Endothelial cell of umbilical vein (primary cell): ENCODE results near the gene FDX1. TPM values are rescaled to one million over a fixed set of nuclear protein-coding genes. Genes with fewer than 3 reads are reported as not detected.

ENCODE experiments used
- BruUV-seq: library from RNA; stranded (reverse); fragments of 400-500 nt; replicated peaks from 2 replicates; lab custom pipeline; 2021; lab: Mats Ljungman, UMichigan
- CTCF ChIA-PET: fragments of 300-600, 350-600 bp; sonication (Branson Sonifier 250); formaldehyde crosslinking; loops from one replicate; lab custom pipeline; 2021; ENCODE audit warnings: antibody characterized with exemption, inconsistent platforms; lab: Charles Lee
- POLR2A ChIA-PET: fragments of 300-600, 350-600 bp; sonication (Branson Sonifier 250); formaldehyde crosslinking; loops from one replicate; lab custom pipeline; 2021; ENCODE audit warnings: antibody characterized with exemption, inconsistent platforms; lab: Charles Lee
- DNase-seq: peaks from one replicate; pipeline ENCODE4 v3.0.0-alpha.2; 2011; ENCODE audit warnings: low read depth, low spot score
- FAIRE-seq: peaks from 2 replicates; lab custom pipeline; 2011; peaks lifted over from hg19 to GRCh38; lab: Jason Lieb, UNC
- H2AFZ ChIP-seq: 2 replicates; pipeline ENCODE4 v1.6.0; 2012; ENCODE audit warnings: low read depth, low read length, control low read depth, inconsistent platforms
- H3K27ac ChIP-seq: 2 replicates; pipeline ENCODE4 v1.5.1; 2011; ENCODE audit warnings: low read depth, mild to moderate bottlenecking, control low read depth, low read length, moderate library complexity; ENCODE audit not compliant: insufficient read depth
- H3K27me3 ChIP-seq, 2 experiments: 2 replicates each; pipeline versions ENCODE4 v1.6.0 to v1.6.1; 2011; ENCODE audit warnings: low read length in 2 of 2, mixed read lengths in 1 of 2; ENCODE audit not compliant: control insufficient read depth in 2 of 2, insufficient read depth in 2 of 2
- H3K36me3 ChIP-seq, 2 experiments: 2 replicates in 1 of 2; 3 replicates in 1 of 2; pipeline ENCODE4 v1.5.1; 2011; ENCODE audit warnings: low read length in 2 of 2, mild to moderate bottlenecking in 1 of 2, moderate library complexity in 1 of 2; ENCODE audit not compliant: control insufficient read depth in 2 of 2, insufficient read depth in 2 of 2; ENCODE audit errors: extremely low read depth in 1 of 2
- H3K4me1 ChIP-seq: 3 replicates; pipeline ENCODE4 v1.5.1; 2011; ENCODE audit warnings: mild to moderate bottlenecking, low read length; ENCODE audit not compliant: control insufficient read depth, insufficient read depth; ENCODE audit errors: extremely low read depth
- H3K4me2 ChIP-seq: 2 replicates; pipeline ENCODE4 v1.6.1; 2011; ENCODE audit warnings: low read length, control low read depth, mixed read lengths; ENCODE audit not compliant: insufficient read depth
- H3K4me3 ChIP-seq, 3 experiments: fragments of 200-600 bp in 1 of 3; sonication (generic), shearing (Covaris generic) in 1 of 3; replicated peaks in 1 of 3; 2 replicates each; pipeline ENCODE4 v1.5.1; 2011 to 2016; ENCODE audit warnings: control low read depth in 3 of 3, low read length in 3 of 3, mild to moderate bottlenecking in 2 of 3, inconsistent platforms in 1 of 3, low read depth in 1 of 3, moderate library complexity in 1 of 3; ENCODE audit not compliant: insufficient read depth in 1 of 3
- H3K79me2 ChIP-seq: 2 replicates; pipeline ENCODE4 v1.6.0; 2012; ENCODE audit warnings: low read length, inconsistent platforms; ENCODE audit not compliant: control insufficient read depth, insufficient read depth
- H3K9ac ChIP-seq: replicated peaks from 2 replicates; pipeline ENCODE3; 2011; ENCODE audit warnings: low read length, control low read depth; ENCODE audit not compliant: insufficient read depth; ENCODE audit errors: extremely low read depth
- H3K9me1 ChIP-seq: replicated peaks from 3 replicates; pipeline ENCODE4 v1.6.0; 2011; ENCODE audit warnings: mild to moderate bottlenecking, low read length; ENCODE audit not compliant: control insufficient read depth, insufficient read depth; ENCODE audit errors: extremely low read depth
- H3K9me3 ChIP-seq: replicated peaks from 2 replicates; pipeline ENCODE4 v1.5.1; 2012; ENCODE audit warnings: low read length, inconsistent platforms; ENCODE audit not compliant: control insufficient read depth, insufficient read depth
- H4K20me1 ChIP-seq: replicated peaks from 2 replicates; pipeline ENCODE3; 2011; ENCODE audit warnings: mild to moderate bottlenecking, low read length; ENCODE audit not compliant: control insufficient read depth, insufficient read depth; ENCODE audit errors: extremely low read depth
- EZH2 ChIP-seq: IDR thresholded peaks from 2 replicates; pipeline ENCODE4 v1.6.1; 2012; ENCODE audit warnings: borderline replicate concordance, low read depth, mild to moderate bottlenecking, moderate library complexity, low read length, inconsistent platforms; ENCODE audit not compliant: severe bottlenecking
- FOS ChIP-seq: IDR thresholded peaks from 2 replicates; pipeline ENCODE4 v1.6.1; 2011; ENCODE audit warnings: mild to moderate bottlenecking, low read length, moderate library complexity, borderline replicate concordance; ENCODE audit not compliant: insufficient read depth
- GATA2 ChIP-seq: IDR thresholded peaks from 2 replicates; pipeline ENCODE4 v1.7.0; 2011; ENCODE audit warnings: low read depth, mild to moderate bottlenecking, moderate library complexity, mixed read lengths, low read length; ENCODE audit not compliant: insufficient read length, insufficient read depth
- JUN ChIP-seq: IDR thresholded peaks from 2 replicates; pipeline ENCODE4 v1.6.1; 2011; ENCODE audit warnings: borderline replicate concordance, low read depth; ENCODE audit not compliant: insufficient read length, insufficient read depth
- MYC ChIP-seq: IDR thresholded peaks from one replicate; pipeline ENCODE4 v1.6.1; 2011; ENCODE audit warnings: mild to moderate bottlenecking, low read depth, low read length
- POLR2A ChIP-seq: IDR thresholded peaks from 2 replicates; pipeline ENCODE4 v1.6.1; 2012; ENCODE audit warnings: low read depth, mild to moderate bottlenecking, control low read depth, low read length
- POLR2AphosphoS5 ChIP-seq: IDR thresholded peaks from 2 replicates; pipeline ENCODE4 v1.6.1; 2012; ENCODE audit warnings: low read depth, mild to moderate bottlenecking, control low read depth, low read length, moderate library complexity; ENCODE audit not compliant: insufficient read depth
- dilution Hi-C: fragments of 300-500 bp; cut with MboI; formaldehyde crosslinking; loops from one replicate; pipeline ENCODE4 v1.15.0; 2019; ENCODE audit warnings: low sequenced_read_pairs; ENCODE audit not compliant: extremely low pct_ligation_motif_present
- intact Hi-C: fragments of 100-400 bp; cut with micrococcal nuclease; formaldehyde crosslinking; loops from one replicate; pipeline ENCODE4 v1.10.0; 2022
- polyA plus RNA-seq, 4 experiments: library from polyadenylated mRNA; depleted of rRNA in 3 of 4; stranded (reverse) in 3 of 4; unstranded in 1 of 4; fragments of >200 nt; gene quantifications; 2 replicates each; pipeline versions ENCODE4 v1.2.1 to v1.2.3, GENCODE V29; 2011 to 2012; ENCODE audit warnings: missing spikeins in 1 of 4
- total RNA-seq: library from RNA; stranded (reverse); gene quantifications from 2 replicates; pipeline ENCODE4 v1.2.3, GENCODE V29; 2021
- TF ChIP-seq, protein P1 (sequence below), 2 donors: IDR thresholded peaks; 1 replicate in 1 of 2; 2 replicates in 1 of 2; pipeline ENCODE4 v1.5.1; 2011; ENCODE audit warnings: low read length in 2 of 2, mild to moderate bottlenecking in 2 of 2, moderate library complexity in 2 of 2, control low read depth in 1 of 2, inconsistent platforms in 1 of 2, low read depth in 1 of 2; ENCODE audit not compliant: insufficient read depth in 1 of 2; ENCODE audit errors: extremely low read depth in 1 of 2
- TF ChIP-seq, protein P2 (sequence below): IDR thresholded peaks from 2 replicates; pipeline ENCODE4 v1.6.1; 2011; ENCODE audit not compliant: insufficient read depth, insufficient read length

Gene FDX1
- total and polyA plus RNA-seq, 2 donors (not counting 3 experiments of a cell fraction or from before 2014, with no cell fraction given) = 4.7 to 11.0 TPM

DNA sequence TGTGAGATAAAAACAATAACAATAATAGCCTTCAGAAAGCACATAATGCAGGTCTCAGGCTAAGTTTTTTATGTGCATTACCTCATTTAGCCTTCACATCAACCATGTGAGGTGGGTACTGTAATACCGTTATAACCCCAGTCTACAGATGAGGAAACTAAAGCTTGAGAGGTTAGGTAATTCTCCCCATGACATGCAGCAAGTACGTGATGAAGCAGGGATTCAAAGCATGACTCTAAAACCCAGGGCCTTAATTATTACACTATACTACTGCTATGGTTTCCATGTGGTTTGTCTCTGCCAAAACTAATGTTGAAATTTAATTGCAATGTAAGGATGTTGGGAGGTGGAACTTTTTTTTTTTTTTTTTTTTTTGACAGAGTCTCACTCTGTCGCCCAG, 37.7 kb upstream of the FDX1 start:
- H3K4me2 ChIP-seq = no peak overlapping the region
- H3K4me1 ChIP-seq = no peaks in the 10 kb centered on the region
- H4K20me1 ChIP-seq = no peaks in the 10 kb centered on the region
- POLR2A ChIA-PET = no interaction called here
- dilution Hi-C loops (no loop called here), intact Hi-C loops (no loop called here)
- no peak overlapping the region for H3K9ac ChIP-seq
- no peak overlapping the region for H3K27ac ChIP-seq
- no peak for TF ChIP-seq GATA2
- TF ChIP-seq, protein P1, sequence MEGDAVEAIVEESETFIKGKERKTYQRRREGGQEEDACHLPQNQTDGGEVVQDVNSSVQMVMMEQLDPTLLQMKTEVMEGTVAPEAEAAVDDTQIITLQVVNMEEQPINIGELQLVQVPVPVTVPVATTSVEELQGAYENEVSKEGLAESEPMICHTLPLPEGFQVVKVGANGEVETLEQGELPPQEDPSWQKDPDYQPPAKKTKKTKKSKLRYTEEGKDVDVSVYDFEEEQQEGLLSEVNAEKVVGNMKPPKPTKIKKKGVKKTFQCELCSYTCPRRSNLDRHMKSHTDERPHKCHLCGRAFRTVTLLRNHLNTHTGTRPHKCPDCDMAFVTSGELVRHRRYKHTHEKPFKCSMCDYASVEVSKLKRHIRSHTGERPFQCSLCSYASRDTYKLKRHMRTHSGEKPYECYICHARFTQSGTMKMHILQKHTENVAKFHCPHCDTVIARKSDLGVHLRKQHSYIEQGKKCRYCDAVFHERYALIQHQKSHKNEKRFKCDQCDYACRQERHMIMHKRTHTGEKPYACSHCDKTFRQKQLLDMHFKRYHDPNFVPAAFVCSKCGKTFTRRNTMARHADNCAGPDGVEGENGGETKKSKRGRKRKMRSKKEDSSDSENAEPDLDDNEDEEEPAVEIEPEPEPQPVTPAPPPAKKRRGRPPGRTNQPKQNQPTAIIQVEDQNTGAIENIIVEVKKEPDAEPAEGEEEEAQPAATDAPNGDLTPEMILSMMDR (IDR thresholded peaks at IDR 0.05; ENCODE audit: extremely low read depth in 1 of 2, insufficient read depth in 1 of 2, low read depth in 1 of 2, low read length in 2 of 2) = no peak
- TF ChIP-seq POLR2AphosphoS5 = no peak
- no peak for TF ChIP-seq EZH2
- TF ChIP-seq, protein P2, sequence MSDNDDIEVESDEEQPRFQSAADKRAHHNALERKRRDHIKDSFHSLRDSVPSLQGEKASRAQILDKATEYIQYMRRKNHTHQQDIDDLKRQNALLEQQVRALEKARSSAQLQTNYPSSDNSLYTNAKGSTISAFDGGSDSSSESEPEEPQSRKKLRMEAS = no peak
- TF ChIP-seq POLR2A = no peak
- no peak for TF ChIP-seq JUN
- TF ChIP-seq FOS = no peak
- TF ChIP-seq MYC = no peak
- CTCF ChIA-PET = interaction anchor here (1.2 kb wide), 1 partner anchor 191 kb away, joined by 3 read pairs; no protein-coding TSS in a partner anchor
- FAIRE-seq (no peak), DNase-seq (no peak)
- H3K36me3 ChIP-seq = no peaks in the 10 kb centered on the region
- no peak overlapping the region for H3K4me3 ChIP-seq
- no TSS peak for BruUV-seq
- no peaks in the 10 kb centered on the region for H3K9me3 ChIP-seq
- peaks cover 0 to 2% of the 10 kb centered on the region in 2 experiments for H3K27me3 ChIP-seq
- no peaks in the 10 kb centered on the region for H3K79me2 ChIP-seq
- no peaks in the 10 kb centered on the region for H3K9me1 ChIP-seq
- no peak overlapping the region for H2AFZ ChIP-seq
